Measurements from ENCODE around the gene AQP4. TPM values are rescaled to one million over a fixed set of nuclear protein-coding genes. Genes with fewer than 3 reads are reported as not detected.

The AQP4 gene
- total and polyA plus RNA-seq, 2 donors (not counting 3 experiments of a cell fraction or from before 2014, with no cell fraction given) = not detected

- TF ChIP-seq GATA2 (IDR thresholded peaks at IDR 0.05; ENCODE audit: insufficient read depth, insufficient read length, low read depth, low read length) = no peak
- no peaks in the 10 kb centered on the region for H3K27me3 ChIP-seq (ENCODE audit: control insufficient read depth in 2 of 2, insufficient read depth in 2 of 2, low read length in 2 of 2)
- ChIA-PET CTCF (no interaction called here), POLR2A (no interaction called here)
- DNase-seq (ENCODE audit: low read depth, low spot score) = no peak
- no TSS peak for BruUV-seq (replicated peaks)
- H3K9me1 ChIP-seq (replicated peaks; ENCODE audit: control insufficient read depth, extremely low read depth, insufficient read depth, low read length) = no peaks in the 10 kb centered on the region
- no peak overlapping the region for H3K9ac ChIP-seq (replicated peaks; ENCODE audit: extremely low read depth, insufficient read depth, low read length)
- no peaks in the 10 kb centered on the region for H3K4me1 ChIP-seq (ENCODE audit: control insufficient read depth, extremely low read depth, insufficient read depth, low read length)
- no peaks in the 10 kb centered on the region for H3K79me2 ChIP-seq (ENCODE audit: control insufficient read depth, insufficient read depth, low read length)
- no peaks in the 10 kb centered on the region for H3K9me3 ChIP-seq (replicated peaks; ENCODE audit: control insufficient read depth, insufficient read depth, low read length)
- H4K20me1 ChIP-seq (replicated peaks; ENCODE audit: control insufficient read depth, extremely low read depth, insufficient read depth, low read length) = no peaks in the 10 kb centered on the region
- no peak overlapping the region for H3K27ac ChIP-seq (ENCODE audit: insufficient read depth, low read depth, low read length)
- FAIRE-seq = no peak
- H2AFZ ChIP-seq (ENCODE audit: low read depth, low read length) = no peak overlapping the region
- dilution Hi-C loops (cut with MboI; ENCODE audit: extremely low pct_ligation_motif_present, low sequenced_read_pairs) = no loop called here
- no peak overlapping the region for H3K4me2 ChIP-seq (ENCODE audit: insufficient read depth, low read length)
- H3K4me3 ChIP-seq (replicated peaks in 1 of 3; ENCODE audit: insufficient read depth in 1 of 3, low read depth in 1 of 3, low read length in 3 of 3) = no peak overlapping the region
- intact Hi-C loops (cut with micrococcal nuclease) = no loop called here
- no peaks in the 10 kb centered on the region for H3K36me3 ChIP-seq (ENCODE audit: control insufficient read depth in 2 of 2, extremely low read depth in 1 of 2, insufficient read depth in 2 of 2, low read length in 2 of 2)
Measured at GRCh38 chr18:26853401-26853800, 12.1 kb downstream of the AQP4 start.

GRCh38 chr18:26843760-26844159 is 21.7 kb downstream of the AQP4 start:
- Histone ChIP-seq H3K4me2 (ENCODE audit: insufficient read depth, low read length) (no peak overlapping the region), H3K4me3 (replicated peaks in 1 of 3; ENCODE audit: insufficient read depth in 1 of 3, low read depth in 1 of 3, low read length in 3 of 3) (no peak overlapping the region), H3K27ac (ENCODE audit: insufficient read depth, low read depth, low read length) (no peak overlapping the region), H2AFZ (ENCODE audit: low read depth, low read length) (no peak overlapping the region), H3K9me3 (replicated peaks; ENCODE audit: control insufficient read depth, insufficient read depth, low read length) (peaks cover 2% of the 10 kb centered on the region), H3K79me2 (ENCODE audit: control insufficient read depth, insufficient read depth, low read length) (no peaks in the 10 kb centered on the region), H3K9me1 (replicated peaks; ENCODE audit: control insufficient read depth, extremely low read depth, insufficient read depth, low read length) (no peaks in the 10 kb centered on the region), H4K20me1 (replicated peaks; ENCODE audit: control insufficient read depth, extremely low read depth, insufficient read depth, low read length) (no peaks in the 10 kb centered on the region), H3K9ac (replicated peaks; ENCODE audit: extremely low read depth, insufficient read depth, low read length) (no peak overlapping the region), H3K27me3 (ENCODE audit: control insufficient read depth in 2 of 2, insufficient read depth in 2 of 2, low read length in 2 of 2) (no peaks in the 10 kb centered on the region), H3K4me1 (ENCODE audit: control insufficient read depth, extremely low read depth, insufficient read depth, low read length) (no peaks in the 10 kb centered on the region), H3K36me3 (ENCODE audit: control insufficient read depth in 2 of 2, extremely low read depth in 1 of 2, insufficient read depth in 2 of 2, low read length in 2 of 2) (no peaks in the 10 kb centered on the region)
- intact Hi-C loops (cut with micrococcal nuclease) = no loop called here
- TF ChIP-seq MYC (IDR thresholded peaks at IDR 0.05; ENCODE audit: low read depth, low read length) (no peak), EZH2 (IDR thresholded peaks at IDR 0.05; ENCODE audit: borderline replicate concordance, low read depth, low read length, severe bottlenecking) (no peak), GATA2 (IDR thresholded peaks at IDR 0.05; ENCODE audit: insufficient read depth, insufficient read length, low read depth, low read length) (no peak), POLR2A (IDR thresholded peaks at IDR 0.05; ENCODE audit: low read depth, low read length) (no peak), POLR2AphosphoS5 (IDR thresholded peaks at IDR 0.05; ENCODE audit: insufficient read depth, low read depth, low read length) (no peak), JUN (IDR thresholded peaks at IDR 0.05; ENCODE audit: borderline replicate concordance, insufficient read depth, insufficient read length, low read depth) (no peak), FOS (IDR thresholded peaks at IDR 0.05; ENCODE audit: borderline replicate concordance, insufficient read depth, low read length) (no peak), MAX (IDR thresholded peaks at IDR 0.05; ENCODE audit: insufficient read depth, insufficient read length) (no peak), CTCF (IDR thresholded peaks at IDR 0.05; ENCODE audit: extremely low read depth in 1 of 2, insufficient read depth in 1 of 2, low read depth in 1 of 2, low read length in 2 of 2) (no peak)
- dilution Hi-C loops (cut with MboI; ENCODE audit: extremely low pct_ligation_motif_present, low sequenced_read_pairs) = no loop called here
- DNase-seq (ENCODE audit: low read depth, low spot score) (no peak), FAIRE-seq (no peak)
- ChIA-PET CTCF (no interaction called here), POLR2A (no interaction called here)
- no TSS peak for BruUV-seq (replicated peaks)

All from endothelial cell of umbilical vein (primary cell).